WTC11 (cell line): Measurements from ENCODE around the gene DOCK1.

Experiments used
- ELF4 ChIP-seq: sonication (generic); formaldehyde crosslinking; IDR thresholded peaks from 2 replicates; pipeline ENCODE4 v1.8.1; 2022; ENCODE audit warnings: low read depth, mild to moderate bottlenecking, moderate library complexity, missing genetic modification reagents
- GTF2I ChIP-seq: fragments of 250-450 bp; sonication (Bioruptor Pico); conservative IDR thresholded peaks from 2 replicates; pipeline ENCODE4 v1.4.0; 2021; ENCODE audit warnings: mild to moderate bottlenecking
- SP1 ChIP-seq: sonication (generic); formaldehyde crosslinking; conservative IDR thresholded peaks from 2 replicates; pipeline ENCODE4 v1.8.1; 2022; ENCODE audit warnings: missing genetic modification reagents
- TF ChIP-seq, protein P1 (sequence below): sonication (generic); formaldehyde crosslinking; IDR thresholded peaks from 2 replicates; pipeline ENCODE4 v1.8.1; 2023; ENCODE audit warnings: mild to moderate bottlenecking, missing genetic modification reagents, moderate library complexity
- TF ChIP-seq, protein P2 (sequence below): fragments of 200-600 bp; IDR thresholded peaks from 2 replicates; pipeline ENCODE4 v1.8.0; 2022; ENCODE audit warnings: antibody characterized with exemption
- TF ChIP-seq, protein P3 (sequence below): sonication (generic); formaldehyde crosslinking; IDR thresholded peaks from 2 replicates; pipeline ENCODE4 v1.8.1; 2022; ENCODE audit warnings: low read depth, missing genetic modification reagents, borderline replicate concordance

DNA sequence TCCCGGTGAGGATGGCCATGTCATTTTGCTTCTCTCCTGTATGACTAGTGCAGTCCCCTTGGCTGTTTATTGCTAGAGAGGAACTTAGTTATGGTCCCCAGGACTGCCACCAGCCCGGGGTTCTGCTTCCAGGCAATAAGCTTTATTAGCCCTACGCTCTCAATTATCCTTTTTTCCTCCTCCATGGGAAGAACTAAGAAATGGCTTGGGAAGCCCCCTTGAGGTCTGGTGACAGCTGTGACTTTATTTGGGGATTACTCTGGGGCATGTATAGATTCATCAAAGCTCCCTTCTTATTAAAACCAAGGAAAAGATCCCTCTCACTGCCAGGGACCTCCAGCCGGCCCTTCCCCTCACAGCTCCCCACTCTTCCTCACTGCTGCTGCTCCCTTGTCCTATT lies 446.3 kb downstream of the DOCK1 start:
- no peak for TF ChIP-seq SP1 (CRISPR knock-in tag)
- TF ChIP-seq, protein P1, sequence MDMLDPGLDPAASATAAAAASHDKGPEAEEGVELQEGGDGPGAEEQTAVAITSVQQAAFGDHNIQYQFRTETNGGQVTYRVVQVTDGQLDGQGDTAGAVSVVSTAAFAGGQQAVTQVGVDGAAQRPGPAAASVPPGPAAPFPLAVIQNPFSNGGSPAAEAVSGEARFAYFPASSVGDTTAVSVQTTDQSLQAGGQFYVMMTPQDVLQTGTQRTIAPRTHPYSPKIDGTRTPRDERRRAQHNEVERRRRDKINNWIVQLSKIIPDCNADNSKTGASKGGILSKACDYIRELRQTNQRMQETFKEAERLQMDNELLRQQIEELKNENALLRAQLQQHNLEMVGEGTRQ (CRISPR knock-in tag), result no peak
- TF ChIP-seq, protein P2, sequence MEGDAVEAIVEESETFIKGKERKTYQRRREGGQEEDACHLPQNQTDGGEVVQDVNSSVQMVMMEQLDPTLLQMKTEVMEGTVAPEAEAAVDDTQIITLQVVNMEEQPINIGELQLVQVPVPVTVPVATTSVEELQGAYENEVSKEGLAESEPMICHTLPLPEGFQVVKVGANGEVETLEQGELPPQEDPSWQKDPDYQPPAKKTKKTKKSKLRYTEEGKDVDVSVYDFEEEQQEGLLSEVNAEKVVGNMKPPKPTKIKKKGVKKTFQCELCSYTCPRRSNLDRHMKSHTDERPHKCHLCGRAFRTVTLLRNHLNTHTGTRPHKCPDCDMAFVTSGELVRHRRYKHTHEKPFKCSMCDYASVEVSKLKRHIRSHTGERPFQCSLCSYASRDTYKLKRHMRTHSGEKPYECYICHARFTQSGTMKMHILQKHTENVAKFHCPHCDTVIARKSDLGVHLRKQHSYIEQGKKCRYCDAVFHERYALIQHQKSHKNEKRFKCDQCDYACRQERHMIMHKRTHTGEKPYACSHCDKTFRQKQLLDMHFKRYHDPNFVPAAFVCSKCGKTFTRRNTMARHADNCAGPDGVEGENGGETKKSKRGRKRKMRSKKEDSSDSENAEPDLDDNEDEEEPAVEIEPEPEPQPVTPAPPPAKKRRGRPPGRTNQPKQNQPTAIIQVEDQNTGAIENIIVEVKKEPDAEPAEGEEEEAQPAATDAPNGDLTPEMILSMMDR, result no peak
- TF ChIP-seq ELF4, result no peak
- TF ChIP-seq, protein P3, sequence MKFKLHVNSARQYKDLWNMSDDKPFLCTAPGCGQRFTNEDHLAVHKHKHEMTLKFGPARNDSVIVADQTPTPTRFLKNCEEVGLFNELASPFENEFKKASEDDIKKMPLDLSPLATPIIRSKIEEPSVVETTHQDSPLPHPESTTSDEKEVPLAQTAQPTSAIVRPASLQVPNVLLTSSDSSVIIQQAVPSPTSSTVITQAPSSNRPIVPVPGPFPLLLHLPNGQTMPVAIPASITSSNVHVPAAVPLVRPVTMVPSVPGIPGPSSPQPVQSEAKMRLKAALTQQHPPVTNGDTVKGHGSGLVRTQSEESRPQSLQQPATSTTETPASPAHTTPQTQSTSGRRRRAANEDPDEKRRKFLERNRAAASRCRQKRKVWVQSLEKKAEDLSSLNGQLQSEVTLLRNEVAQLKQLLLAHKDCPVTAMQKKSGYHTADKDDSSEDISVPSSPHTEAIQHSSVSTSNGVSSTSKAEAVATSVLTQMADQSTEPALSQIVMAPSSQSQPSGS (CRISPR knock-in tag), result no peak
- TF ChIP-seq GTF2I (CRISPR knock-in tag), result no peak
